Activated naive CD4-positive, alpha-beta T cell treated with Interleukin-2 at 50 U/mL for 16 hours (primary cell): ENCODE measurements around the gene PATJ.
"Not testable (repeated sequence)": the region's sequence is repeated elsewhere in the genome, so short reads cannot be mapped to it uniquely, and the experiment has no call there.

ENCODE experiments used
- DNase-seq: peaks from one replicate; pipeline ENCODE4 v3.0.0-alpha.2; 2020

The PATJ gene

DNA sequence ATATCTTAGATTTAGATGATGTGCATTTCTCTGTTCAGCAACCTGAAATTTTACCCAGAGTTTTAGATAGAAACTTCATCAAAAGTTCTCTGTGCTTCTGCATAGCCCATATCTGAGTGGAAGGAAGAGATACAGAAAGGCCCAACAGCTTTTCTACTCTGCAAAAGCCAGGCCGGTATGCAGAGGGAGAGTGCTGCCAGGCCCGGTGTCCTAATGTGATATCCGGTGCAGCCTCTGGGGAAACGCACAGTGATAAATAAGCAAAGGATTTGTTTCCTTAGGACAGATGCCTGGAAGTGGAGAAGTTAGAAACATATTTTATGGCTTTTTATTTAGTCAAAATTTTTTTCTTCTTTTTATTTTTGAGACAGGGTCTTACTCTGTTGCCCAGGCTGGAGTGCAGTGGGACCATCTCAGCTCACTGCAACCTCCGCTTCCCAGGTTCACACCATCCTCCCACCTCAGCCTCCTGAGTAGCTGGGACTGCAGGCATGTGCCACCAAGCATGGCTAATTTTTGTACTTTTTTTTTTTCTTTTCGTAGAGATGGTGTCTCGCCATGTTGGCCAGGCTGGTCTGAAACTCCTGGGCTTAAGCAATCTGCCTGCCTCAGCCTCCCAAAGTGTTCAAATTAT, 145.8 kb downstream of the PATJ start:
- DNase-seq: no peak

DNA sequence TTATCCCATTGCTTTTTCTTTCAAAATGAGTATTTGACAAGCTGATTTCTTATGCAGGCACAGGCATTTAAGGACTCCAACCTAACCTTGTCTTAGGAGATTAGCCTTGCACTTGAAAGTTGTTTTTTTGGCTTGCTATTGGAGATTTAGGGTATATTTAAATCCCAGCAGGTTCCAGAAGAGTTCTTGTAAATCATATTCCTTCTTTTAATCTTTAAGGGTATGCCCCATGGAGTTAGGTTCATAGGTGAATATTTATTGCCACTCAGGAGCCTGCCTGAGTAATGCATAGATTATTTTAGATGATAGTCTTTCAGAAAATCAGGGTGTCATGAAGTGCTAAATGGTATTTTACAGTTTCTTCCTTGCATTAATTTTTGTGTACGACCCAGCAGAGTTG, 146.5 kb downstream of the PATJ start:
- no peak for DNase-seq

DNA sequence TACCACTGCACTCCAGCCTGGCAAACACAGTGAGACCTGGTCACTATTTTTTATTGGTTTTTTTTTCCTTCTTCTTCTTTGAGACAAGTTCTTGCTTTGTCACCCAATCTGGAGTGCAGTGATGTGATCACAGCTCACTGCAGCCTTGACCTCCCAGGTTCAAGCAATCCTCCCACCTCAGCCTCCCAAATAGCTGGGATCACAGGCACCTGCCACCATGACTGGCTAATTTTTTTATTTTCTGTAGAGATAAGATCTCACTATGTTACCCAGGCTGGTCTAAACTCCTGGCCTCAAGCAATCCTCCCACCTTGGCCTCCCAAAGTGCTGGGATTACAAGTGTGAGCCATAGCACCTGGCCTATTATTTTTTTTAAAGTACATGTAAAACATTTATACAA, 148.2 kb downstream of the PATJ start:
- DNase-seq: not testable (repeated sequence)

DNA sequence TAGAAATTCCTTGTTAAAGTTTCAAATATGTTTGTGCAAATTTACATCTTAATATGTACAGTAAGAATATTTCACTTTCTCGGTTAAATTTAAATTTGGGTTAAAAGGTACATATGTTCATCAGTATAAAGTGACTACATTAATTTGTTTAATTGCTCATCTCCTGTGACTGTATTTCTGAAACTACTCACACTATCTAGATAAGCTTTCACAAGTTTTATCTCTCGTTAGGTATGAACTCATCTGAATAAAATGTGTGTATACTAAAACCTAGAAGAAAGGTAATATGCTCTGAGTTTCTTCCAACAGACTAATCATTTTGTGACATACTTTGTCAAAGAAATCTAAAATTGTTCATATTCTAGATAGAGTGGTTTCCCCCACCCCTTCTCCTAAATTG, 150.7 kb downstream of the PATJ start:
- DNase-seq: no peak

DNA sequence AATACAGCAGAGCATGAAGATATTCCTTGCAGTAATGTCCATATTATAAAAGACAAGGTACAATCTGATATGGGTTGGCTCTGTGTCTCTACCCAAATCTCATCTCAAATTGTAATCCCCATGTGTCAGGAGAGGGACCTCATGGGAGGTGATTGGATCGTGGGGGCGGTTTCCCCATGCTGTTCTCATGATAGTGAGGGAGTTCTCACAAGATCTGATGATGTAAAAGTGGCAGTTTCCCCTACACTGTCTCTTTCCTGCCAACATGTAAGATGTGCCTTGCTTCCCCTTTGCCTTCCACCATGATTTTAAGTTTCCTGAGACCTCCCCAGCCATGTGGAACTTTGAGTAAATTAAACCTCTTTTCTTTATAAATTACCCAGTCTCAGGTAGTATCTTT, 152.0 kb downstream of the PATJ start:
- DNase-seq: not testable (repeated sequence)

DNA sequence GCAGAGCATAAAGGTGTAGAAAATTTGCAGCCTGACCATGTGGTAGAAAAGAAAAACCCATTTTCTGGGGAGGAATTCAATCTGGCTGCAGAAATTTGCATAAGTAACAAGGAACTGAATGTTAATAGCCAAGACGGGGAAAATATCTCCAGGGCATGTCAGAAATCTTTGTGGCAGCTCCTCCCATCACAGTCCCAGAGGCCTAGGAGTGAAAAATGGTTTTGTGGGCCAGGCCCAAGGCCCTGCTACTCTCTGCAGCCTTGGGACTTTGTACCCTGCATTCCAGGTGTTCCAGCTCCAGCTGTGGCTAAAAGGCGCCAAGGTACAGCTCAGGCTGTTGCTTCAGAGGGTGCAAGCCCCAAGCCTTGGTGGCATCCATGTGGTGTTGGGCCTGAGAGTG, 152.9 kb downstream of the PATJ start:
- no peak for DNase-seq

DNA sequence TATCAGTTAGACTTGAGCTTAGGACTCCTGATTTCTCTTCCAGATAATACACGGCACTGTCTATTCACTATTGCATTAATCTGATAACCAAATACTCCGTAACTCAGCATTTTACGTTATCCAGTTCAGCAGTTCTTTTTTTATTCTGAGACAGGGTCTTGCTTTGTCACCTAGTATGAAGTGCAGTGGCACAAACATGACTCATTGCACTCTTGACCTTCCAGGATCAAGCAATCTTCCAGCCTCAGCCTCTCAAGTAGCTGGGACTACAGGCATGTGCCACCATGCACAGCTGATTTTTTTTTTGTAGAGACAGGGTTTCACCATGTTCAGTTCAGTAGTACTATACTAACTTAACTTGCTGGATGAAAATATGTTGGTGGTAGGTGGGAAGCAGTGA, 156.4 kb downstream of the PATJ start:
- no peak for DNase-seq

DNA sequence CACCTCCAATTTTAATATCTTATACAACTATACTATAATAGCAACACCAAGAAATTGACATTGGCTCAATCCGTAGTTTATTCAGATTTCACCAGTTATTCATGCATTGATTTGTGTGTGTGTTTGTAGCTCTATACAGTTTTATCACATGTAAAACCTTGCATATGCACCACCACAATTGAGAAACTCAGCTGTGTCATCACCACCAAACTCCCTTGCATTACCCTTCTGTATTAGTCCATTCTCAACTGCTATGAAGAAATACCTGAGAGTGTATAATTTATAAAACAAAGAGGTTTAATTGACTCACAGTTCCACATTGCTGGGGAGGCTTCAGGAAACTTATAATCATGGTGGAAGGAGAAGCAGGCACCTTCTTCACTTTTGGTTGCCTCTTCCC, 162.1 kb downstream of the PATJ start:
- DNase-seq: no peak

DNA sequence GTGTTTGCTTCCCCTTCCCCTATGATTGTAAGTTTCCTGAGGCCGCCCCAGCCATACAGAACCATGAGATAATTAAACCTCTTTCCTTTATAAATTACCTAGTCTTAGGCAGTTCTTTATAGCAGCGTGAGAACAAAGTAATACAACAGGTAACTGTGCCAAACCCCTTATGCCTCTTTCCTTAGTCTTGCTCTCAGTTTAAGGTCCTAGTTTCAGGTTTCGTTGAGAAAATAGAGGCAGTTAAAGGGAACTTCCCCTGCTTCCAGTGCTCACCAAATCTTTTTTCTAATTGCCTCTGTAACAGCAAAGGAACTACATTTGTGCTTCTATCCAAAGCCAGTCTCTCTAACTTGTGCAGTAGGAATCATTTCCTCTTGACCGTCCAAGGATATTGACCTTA, 164.8 kb downstream of the PATJ start:
- DNase-seq: no peak

DNA sequence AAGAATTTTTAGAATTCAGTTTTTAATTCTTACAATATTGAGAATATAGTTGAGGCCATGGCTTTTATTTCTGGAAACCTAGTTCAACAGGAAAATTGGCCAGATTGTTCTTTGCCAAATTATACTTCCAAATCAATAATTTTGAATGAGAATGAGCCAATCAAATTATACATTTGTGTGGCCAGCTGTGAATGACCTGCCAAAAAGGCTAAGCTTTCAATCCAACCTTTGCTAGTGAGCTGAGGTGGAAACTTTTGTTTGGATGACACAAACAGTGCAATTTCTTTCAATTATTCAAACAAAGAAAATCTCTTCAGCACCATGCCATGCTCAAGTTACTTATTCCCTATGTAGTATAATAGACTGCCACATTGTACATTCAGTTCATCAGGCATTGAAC, 167.8 kb downstream of the PATJ start:
- no peak for DNase-seq

DNA sequence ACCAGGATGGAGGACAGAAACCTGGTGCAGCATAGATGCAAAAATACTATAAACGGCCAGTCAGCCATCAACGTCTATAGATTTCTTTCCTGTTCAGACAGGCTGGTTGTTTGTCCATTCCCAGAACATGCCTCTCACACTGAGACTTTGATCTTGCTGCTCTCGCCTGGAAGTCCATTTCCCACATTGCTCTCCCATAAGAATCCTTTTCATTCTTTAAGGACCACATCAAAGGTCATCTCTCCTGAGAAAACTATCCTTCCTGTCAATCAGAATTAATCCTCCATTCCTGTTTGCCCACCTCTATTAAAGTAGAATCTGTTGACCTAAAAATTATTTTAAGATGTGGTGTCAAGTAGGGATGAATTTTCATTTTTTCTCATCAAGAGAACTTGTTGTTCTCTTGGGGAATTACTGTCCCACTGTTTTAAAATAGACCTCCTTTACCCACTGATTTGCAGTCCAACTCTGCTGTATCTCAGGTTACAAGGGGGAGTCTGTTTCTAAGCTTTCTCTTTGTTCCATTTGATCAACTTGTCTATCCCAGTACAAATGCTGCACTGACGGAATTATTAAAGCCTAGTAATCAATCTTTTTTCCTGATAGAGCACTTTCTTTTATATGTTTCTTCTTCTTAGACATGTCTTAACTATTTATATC, 172.7 kb downstream of the PATJ start:
- no peak for DNase-seq

DNA sequence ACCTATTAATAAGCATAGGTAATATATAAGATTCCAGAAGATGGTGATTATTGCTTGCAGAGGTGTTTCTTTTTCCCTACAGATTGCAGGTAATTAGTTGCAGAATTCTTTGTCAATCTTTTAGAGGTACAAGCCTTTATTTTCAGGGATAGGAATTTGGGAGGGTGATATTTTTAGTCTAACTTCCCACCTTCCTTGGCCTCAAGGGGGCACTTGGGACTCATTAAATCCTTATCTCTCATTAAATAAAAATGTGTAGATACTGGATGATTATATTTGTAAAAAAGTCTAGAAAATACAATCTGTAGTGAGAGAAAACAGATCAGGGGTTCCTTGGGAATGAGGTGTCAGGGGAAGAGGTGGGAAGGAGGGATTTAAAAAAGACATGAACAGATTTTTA, 179.2 kb downstream of the PATJ start:
- DNase-seq: no peak

DNA sequence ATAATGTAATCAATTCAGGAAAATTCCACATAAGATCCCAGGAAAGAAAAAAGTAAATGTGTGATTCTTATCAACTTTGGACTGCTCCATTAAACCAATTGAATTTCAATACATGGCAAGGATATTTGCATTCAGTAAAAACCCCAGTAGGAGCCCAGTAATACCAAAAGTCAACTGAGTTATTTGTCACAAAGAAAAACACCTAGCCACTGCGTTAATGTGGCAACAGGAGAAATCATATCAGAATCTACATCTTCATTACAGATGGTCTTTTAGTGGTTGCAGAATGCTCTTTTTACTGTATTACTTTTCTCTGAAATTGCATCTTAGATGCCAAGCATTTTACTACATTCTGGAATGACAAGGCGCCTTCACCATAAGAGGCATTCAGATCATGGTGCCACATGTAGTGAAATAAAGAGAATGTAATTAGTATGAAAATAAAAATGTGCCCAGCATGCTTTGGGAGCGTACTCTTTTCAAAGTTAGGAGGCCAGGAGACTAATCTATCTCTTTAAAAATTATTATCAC, 180.7 kb downstream of the PATJ start:
- DNase-seq: no peak

DNA sequence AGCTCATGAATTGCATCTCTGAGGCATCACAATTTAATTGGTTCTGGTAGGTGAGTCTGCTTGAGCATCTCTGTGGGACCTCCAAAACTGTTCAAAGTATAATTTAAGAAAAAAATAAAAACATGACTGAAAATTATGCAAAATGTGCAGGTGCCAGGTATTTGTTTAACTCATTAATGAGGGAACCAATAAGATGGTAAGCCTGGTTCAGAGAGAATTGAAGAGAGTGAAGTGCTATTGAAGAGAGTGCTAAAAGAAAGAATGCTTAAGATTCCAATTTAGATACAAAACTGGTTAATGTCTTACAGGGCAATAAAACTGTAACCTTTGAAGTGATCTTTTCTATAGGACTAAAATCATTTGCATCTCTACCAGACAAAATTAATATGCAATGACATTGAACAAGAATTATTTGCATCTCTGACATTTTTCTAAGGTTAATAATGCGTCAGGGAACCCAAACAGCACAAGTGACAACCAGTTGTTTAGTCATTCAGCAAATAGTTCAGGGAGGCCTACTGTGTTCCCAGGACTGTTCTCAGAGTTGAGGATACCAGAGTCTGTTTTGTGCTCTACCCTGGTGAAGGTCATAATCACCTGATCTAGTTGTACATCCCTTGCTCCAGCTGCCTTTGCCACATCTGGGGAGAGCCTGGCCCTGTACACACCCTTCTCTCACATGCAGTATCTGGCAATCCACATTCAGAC, 183.5 kb downstream of the PATJ start:
- DNase-seq: no peak

DNA sequence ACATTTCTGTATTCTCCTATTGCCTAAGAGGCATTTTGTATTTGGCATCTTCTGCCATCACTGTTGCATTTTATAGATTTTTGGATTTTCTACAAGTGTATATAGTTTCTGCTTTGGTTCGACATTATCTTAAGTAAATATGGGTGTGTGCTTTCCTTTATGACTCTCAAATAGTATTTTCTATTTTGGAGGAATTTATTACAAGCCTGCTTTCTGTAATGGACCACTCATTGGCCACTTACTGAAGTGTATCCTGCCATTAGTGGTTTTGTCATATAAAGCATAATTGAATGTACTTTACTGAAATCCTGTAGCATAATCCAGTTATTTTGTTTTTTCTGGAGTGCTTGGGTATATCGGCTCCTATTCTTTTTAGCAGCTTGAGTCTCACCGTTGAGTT, 184.3 kb downstream of the PATJ start:
- no peak for DNase-seq

DNA sequence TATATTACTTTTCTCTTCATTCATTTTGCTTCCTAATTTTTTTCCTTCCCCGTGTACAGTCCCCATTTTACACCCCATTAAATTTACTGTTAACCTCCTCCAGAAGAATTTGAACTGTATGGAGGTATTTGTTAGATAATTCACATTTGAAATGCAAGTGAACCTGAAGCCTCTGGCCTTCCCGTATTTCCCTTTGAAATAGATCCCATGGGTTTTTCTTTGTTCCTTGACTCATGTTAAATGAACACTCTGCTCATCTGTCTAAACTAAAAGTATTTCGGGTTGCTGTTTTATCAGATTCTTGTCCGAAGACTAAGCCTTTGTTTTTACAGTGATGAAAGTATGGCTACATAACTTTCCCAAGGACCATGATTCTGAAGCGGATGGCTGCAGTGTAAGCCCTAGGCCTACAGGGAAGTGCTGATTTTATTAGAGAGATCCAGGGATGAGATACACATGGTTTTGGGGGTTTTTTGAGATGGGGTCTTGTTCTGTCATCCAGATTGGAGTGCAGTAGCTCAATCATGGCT, 187.9 kb downstream of the PATJ start:
- no peak for DNase-seq

DNA sequence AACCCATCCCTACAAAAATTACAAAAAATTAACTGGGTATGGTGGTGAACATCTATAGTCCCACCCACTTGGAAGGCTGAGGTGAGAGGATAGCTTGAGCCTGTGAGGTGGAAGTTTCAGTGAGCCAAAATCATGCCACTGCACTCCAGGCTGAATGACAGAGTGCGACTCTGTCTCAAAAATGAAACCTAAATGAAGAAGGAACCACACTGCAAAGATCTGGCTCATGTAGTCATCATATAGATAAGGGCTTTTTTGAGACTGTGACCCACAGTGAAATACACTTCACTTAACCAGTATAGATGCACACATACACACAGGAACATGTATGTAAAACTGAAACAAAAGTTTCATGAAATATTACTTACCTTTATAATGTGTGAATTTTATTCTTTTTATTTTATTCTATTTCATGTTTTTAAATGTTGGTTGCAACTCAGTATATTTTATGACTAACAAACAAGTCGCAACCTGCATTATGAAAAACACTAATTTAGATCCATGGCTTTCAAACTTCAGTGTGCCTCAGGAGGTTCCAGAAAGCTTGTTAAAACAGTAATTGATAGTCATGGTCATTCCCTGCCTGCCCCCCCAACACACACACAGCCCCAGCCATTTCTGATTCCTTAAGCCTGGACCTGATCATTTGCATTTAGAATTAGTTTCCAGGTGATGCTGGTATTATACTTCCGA, 189.5 kb downstream of the PATJ start:
- DNase-seq: no peak

DNA sequence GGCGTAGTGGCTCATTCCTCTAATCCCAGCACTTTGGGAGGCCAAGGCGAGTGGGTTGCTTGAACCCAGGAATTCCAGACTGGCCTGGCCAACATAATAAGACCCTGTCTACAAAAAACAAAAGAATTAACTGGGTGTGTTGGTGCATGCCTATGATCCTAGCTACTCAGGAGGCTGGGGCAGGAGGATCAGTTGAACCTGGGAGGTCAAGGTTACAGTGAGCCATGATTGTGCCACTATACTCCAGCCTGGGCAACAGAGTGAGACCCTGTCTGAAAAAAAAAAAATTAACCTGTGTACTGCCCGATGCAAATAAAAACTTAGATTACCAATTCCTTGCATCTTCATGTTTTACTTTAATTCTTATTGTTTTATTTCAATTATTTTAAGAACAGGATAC, 193.2 kb downstream of the PATJ start:
- no peak for DNase-seq

DNA sequence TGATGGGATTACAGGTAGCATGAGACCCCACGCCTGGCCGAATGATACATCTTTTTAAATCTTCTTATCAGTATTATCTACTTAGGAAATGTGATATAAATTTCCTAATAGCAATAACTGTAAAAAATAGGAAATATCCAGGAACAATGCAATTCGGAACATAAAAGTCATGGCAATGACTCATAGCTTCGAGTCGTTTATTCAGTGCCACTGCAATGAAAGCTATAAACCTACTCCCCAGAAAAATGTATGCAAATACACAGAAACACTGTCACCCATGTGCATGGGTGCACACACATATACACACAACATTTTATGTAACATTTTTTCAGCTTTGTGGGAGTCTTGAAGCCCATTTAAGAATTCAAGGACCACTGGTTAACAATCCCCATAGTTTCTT, 194.6 kb downstream of the PATJ start:
- no peak for DNase-seq

DNA sequence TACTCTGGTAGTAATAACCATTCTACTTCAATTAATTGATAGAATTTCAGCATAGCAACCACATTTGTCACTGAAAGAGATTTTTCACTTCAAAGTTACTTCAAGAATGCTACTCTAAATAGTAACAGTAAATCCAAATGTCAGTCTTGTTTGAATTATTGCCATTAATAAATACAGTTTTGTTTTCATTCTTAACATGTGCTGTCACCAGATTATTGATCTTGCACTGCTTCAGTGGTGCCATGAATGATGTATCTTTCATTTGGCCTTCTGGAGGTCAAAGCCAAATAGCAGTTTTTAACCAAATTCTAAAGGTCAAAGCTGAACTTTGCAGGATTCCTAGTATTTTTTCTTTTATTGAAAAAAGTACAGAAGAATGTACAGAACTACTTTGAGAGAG, 199.5 kb downstream of the PATJ start:
- no peak for DNase-seq

DNA sequence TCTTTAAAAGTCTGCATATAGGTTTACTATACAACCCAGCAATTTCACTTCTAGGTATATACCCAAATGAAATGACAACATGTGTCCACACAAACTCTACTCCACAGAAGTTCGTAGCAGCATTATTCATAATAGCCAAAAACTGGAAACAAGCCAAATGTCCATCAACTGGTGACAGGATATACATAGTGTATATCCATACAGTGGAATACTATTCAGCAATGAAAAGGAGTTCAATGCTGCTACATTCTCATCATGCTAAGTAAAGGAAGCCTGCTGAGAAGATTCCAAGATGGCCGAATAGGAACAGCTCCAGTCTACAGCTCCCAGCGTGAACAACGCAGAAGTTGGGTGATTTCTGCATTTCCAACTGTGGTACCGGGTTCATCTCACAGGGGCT, 200.6 kb downstream of the PATJ start:
- DNase-seq: no peak

DNA sequence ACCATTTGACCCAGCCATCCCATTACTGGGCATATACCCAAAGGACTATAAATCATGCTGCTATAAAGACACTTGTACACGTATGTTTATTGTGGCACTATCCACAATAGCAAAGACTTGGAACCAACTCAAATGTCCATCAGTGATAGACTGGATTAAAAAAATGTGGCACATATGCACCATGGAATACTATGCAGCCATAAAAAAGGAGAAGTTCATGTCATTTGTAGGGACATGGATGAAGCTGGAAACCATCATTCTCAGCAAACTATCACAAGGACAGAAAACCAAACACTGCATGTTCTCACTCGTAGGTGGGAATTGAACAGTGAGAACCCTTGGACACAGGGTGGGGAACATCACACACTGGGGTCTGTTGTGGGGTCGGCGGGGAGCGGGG, 206.4 kb downstream of the PATJ start:
- not testable (repeated sequence) for DNase-seq

DNA sequence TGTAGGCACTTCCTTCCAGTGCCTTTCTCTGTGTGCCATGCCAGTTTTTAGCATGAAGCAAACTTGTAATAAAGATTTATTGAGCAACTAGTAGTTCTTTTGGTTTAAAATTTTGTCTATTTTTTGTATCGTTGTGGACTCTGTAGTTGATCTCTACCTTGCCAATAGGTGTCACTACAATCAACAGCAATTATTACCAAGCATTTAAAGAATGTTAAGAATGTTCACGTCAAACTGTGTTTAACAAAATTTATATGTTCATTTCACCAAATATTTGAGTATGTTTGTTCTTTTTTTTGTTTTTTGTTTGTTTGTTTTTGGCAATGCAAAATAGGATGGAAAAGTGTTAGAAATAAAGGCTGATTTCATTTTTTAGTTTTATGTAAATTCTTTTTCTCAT, 208.1 kb downstream of the PATJ start:
- no peak for DNase-seq
